HFFc6 (cell line): ENCODE measurements around the gene GNAZ. TPM values are rescaled to one million over a fixed set of nuclear protein-coding genes. Genes with fewer than 3 reads are reported as not detected.
A peak's percentile ranks its signal among the peaks of the same experiment; 100 is the strongest.

ENCODE experiments used
- DNase-seq: peaks from one replicate; pipeline ENCODE4 v3.0.0-alpha.2; 2018
- H3K27ac Mint-ChIP-seq: 2 replicates; pipeline ENCODE4 v1.8.0; 2020; ENCODE audit warnings: mild to moderate bottlenecking, mixed read lengths
- H3K27me3 Mint-ChIP-seq: 2 replicates; pipeline ENCODE4 v1.8.0; 2021; ENCODE audit warnings: mild to moderate bottlenecking, moderate library complexity, mixed read lengths; ENCODE audit not compliant: insufficient read depth
- H3K36me3 Mint-ChIP-seq: 2 replicates; pipeline ENCODE4 v1.8.0; 2021; ENCODE audit warnings: low read depth, mixed read lengths
- H3K4me1 Mint-ChIP-seq: 2 replicates; pipeline ENCODE4 v1.8.0; 2020; ENCODE audit warnings: low read depth, mixed read lengths
- H3K4me3 Mint-ChIP-seq: 2 replicates; pipeline ENCODE4 v1.8.0; 2020; ENCODE audit warnings: mild to moderate bottlenecking, moderate library complexity, mixed read lengths
- H3K9me3 Mint-ChIP-seq: 2 replicates; pipeline ENCODE4 v1.8.0; 2020; ENCODE audit warnings: mild to moderate bottlenecking, mixed read lengths
- CTCF ChIP-seq: fragments of 200-600 bp; sonication (generic); IDR thresholded peaks from 2 replicates; pipeline ENCODE4 v1.5.0; 2021; ENCODE audit warnings: antibody characterized with exemption, mild to moderate bottlenecking
- total RNA-seq, 6 experiments: library from RNA; stranded (reverse); fragmentation: NEBNext Ultra II Directional; extraction: Animal tissue kit (Norgen Biotek cat#: 25700); gene quantifications; 2 replicates in 1 of 6; 3 replicates in 5 of 6; pipeline ENCODE4 v1.2.3, GENCODE V29; 2021

Gene GNAZ
- total RNA-seq, 6 experiments from 2014 or later, result 19.0 to 22.5 (median 20.1) TPM

GRCh38 chr22:23034621-23035556 is 35.4 kb upstream of the GNAZ start:
- Mint-ChIP-seq H3K9me3 (no peaks in the 10 kb centered on the region), H3K27me3 (peaks cover 8% of the 10 kb centered on the region), H3K27ac (no peak overlapping the region), H3K4me3 (no peak overlapping the region), H3K36me3 (no peaks in the 10 kb centered on the region), H3K4me1 (peaks cover 9% of the 10 kb centered on the region)
- TF ChIP-seq CTCF, result no peak
- no peak for DNase-seq

GRCh38 chr22:23035557-23036277 is 34.6 kb upstream of the GNAZ start:
- Mint-ChIP-seq H3K36me3 (no peaks in the 10 kb centered on the region), H3K4me1 (peaks cover 9% of the 10 kb centered on the region), H3K4me3 (no peak overlapping the region), H3K27ac (no peak overlapping the region), H3K9me3 (no peaks in the 10 kb centered on the region), H3K27me3 (peaks cover 8% of the 10 kb centered on the region)
- no peak for DNase-seq
- TF ChIP-seq CTCF, result no peak

GRCh38 chr22:23036684-23037428 is 33.5 kb upstream of the GNAZ start:
- Mint-ChIP-seq H3K27ac (peak overlapping the region; percentile 68; the same call in 1 of the 2 replicates), H3K4me1 (peaks cover 9% of the 10 kb centered on the region), H3K27me3 (peaks cover 12% of the 10 kb centered on the region), H3K36me3 (no peaks in the 10 kb centered on the region), H3K9me3 (no peaks in the 10 kb centered on the region), H3K4me3 (no peak overlapping the region; the same call in 1 of the 2 replicates)
- TF ChIP-seq CTCF, result no peak
- peak; percentile 64 for DNase-seq

GRCh38 chr22:23037429-23038333 is 32.6 kb upstream of the GNAZ start:
- no peak overlapping the region for H3K4me3 Mint-ChIP-seq
- H3K27ac Mint-ChIP-seq, result no peak overlapping the region
- H3K4me1 Mint-ChIP-seq, result peaks cover 9% of the 10 kb centered on the region
- H3K27me3 Mint-ChIP-seq, result peaks cover 13% of the 10 kb centered on the region
- no peak for TF ChIP-seq CTCF
- H3K9me3 Mint-ChIP-seq, result no peaks in the 10 kb centered on the region
- DNase-seq, result no peak
- H3K36me3 Mint-ChIP-seq, result no peaks in the 10 kb centered on the region

- Mint-ChIP-seq H3K27ac (no peak overlapping the region), H3K36me3 (no peaks in the 10 kb centered on the region), H3K9me3 (no peaks in the 10 kb centered on the region), H3K27me3 (peaks cover 10% of the 10 kb centered on the region), H3K4me1 (peaks cover 9% of the 10 kb centered on the region), H3K4me3 (no peak overlapping the region)
- DNase-seq, result no peak
- no peak for TF ChIP-seq CTCF
Observed at GRCh38 chr22:23038334-23038642, 32.0 kb upstream of the GNAZ start.
